Adrenal gland (tissue), 12 donors: Measurements from ENCODE around the gene WDFY4. TPM values are rescaled to one million over a fixed set of nuclear protein-coding genes. Genes with fewer than 3 reads are reported as not detected.

Experiments
- DNase-seq, 7 donors: peaks; one replicate each; pipeline ENCODE4 v3.0.0-alpha.2; 2019 to 2020
- H3K27ac ChIP-seq, 5 donors: fragments of 200-600 bp; sonication (generic) in 4 of 5; 1 replicate in 3 of 5; 2 replicates in 2 of 5; pipeline versions ENCODE4 v1.5.1 to v1.8.0; 2016 to 2020; ENCODE audit warnings: mild to moderate bottlenecking in 1 of 5
- H3K27me3 ChIP-seq: fragments of 200-600 bp; 2 replicates; pipeline ENCODE4 v1.8.0; 2021
- H3K36me3 ChIP-seq, 2 donors: fragments of 200-600 bp; replicated peaks in 1 of 2; 1 replicate in 1 of 2; 2 replicates in 1 of 2; pipeline versions ENCODE4 v1.5.1 to v1.8.0; 2018 to 2022
- H3K4me1 ChIP-seq, 2 donors: fragments of 200-600 bp; replicated peaks in 1 of 2; 1 replicate in 1 of 2; 2 replicates in 1 of 2; pipeline versions ENCODE4 v1.5.1 to v1.8.0; 2018 to 2021
- H3K4me3 ChIP-seq, 4 donors: fragments of 200-600 bp; sonication (generic) in 3 of 4; one replicate each; pipeline ENCODE4 v1.5.1; 2016 to 2018
- H3K9me3 ChIP-seq, 3 donors: fragments of 200-600 bp; sonication (generic) in 1 of 3; replicated peaks in 1 of 3; 1 replicate in 2 of 3; 2 replicates in 1 of 3; pipeline versions ENCODE4 v1.5.1 to v1.8.0; 2016 to 2021
- CTCF ChIP-seq, 6 experiments: fragments of 450-650 bp in 4 of 6; fragments of 200-600 bp in 2 of 6; sonication (generic) in 1 of 6; IDR thresholded peaks; 1 replicate in 5 of 6; 2 replicates in 1 of 6; pipeline versions ENCODE4 v1.5.1 to v1.8.0; 2016 to 2021; ENCODE audit warnings: antibody characterized with exemption in 6 of 6, mild to moderate bottlenecking in 2 of 6, moderate library complexity in 1 of 6
- POLR2A ChIP-seq, 2 donors: fragments of 450-650 bp; IDR thresholded peaks; one replicate each; pipeline ENCODE4 v1.6.1; 2017; ENCODE audit warnings: antibody characterized with exemption in 2 of 2, mild to moderate bottlenecking in 2 of 2, moderate library complexity in 1 of 2
- WGBS, 4 donors: extraction: QIAGEN DNeasy Blood & Tissue Kit in 2 of 4; methylation state at CpG; one replicate each; pipeline versions ENCODE4 v1.1.5 to v1.1.7; 2013 to 2017; 5-methylcytosine and 5-hydroxymethylcytosine counted together
- intact Hi-C, 2 donors: fragments of 100-400 bp; cut with DNase I; formaldehyde crosslinking; loops; one replicate each; pipeline versions ENCODE4 v1.14.1 to v1.15.0; 2022 to 2023
- polyA plus RNA-seq, 3 donors: library from polyadenylated mRNA; stranded (reverse); fragments of 200-250 nt in 2 of 3; fragments of 350-450 nt in 1 of 3; fragmentation: Illumina TruSeq in 1 of 3; extraction: RNeasy Lipid Tissue Mini Kit (QIAGEN cat#74804) in 1 of 3; gene quantifications; one replicate each; pipeline ENCODE4 v1.2.3, GENCODE V29; 2013 to 2014
- total RNA-seq, 9 donors: library from RNA; depleted of rRNA in 4 of 9; stranded (reverse); fragments of >200 nt in 4 of 9; fragments of 120-200 nt in 1 of 9; fragmentation: NEBNext Ultra II Directional in 1 of 9; extraction: Animal tissue kit (Norgen Biotek cat#: 25700) in 1 of 9; gene quantifications; one replicate each; pipeline versions ENCODE4 v1.1.0 to v1.2.4, GENCODE V29; 2013 to 2023
- donor health status: healthy with polysubstance abuse.
- donor health status: Bipolar disorder and iron deficiency.
- donor health status: DM: yes; HTN: yes; CAD: no.
- donor health status: DM: no; HTN: no; CAD: no.
- donor health status: DM: no; HTN: no; CAD: no.
- donor health status: DM: yes; HTN: yes; CAD: no.

The WDFY4 gene
- total and polyA plus RNA-seq, 12 donors = 0.61 to 9.9 (median 5.7) TPM

- no peaks in the 10 kb centered on the region for H3K9me3 ChIP-seq
- H3K27me3 ChIP-seq = no peaks in the 10 kb centered on the region
- H3K4me1 ChIP-seq = no peaks in the 10 kb centered on the region
- intact Hi-C loops = no loop called here
- DNase-seq = no peak
- H3K36me3 ChIP-seq = no peaks in the 10 kb centered on the region
- TF ChIP-seq POLR2A (IDR thresholded peaks at IDR 0.05) = no peak
- TF ChIP-seq CTCF (IDR thresholded peaks at IDR 0.05) = no peak
- no peak overlapping the region for H3K4me3 ChIP-seq
- 47 to 64% (median 61%) methylated on average over 3 of the region's 3 CpGs for WGBS, 4 donors
- no peak overlapping the region for H3K27ac ChIP-seq
Measured at GRCh38 chr10:48729941-48730457, 45.3 kb downstream of the WDFY4 start.

DNA sequence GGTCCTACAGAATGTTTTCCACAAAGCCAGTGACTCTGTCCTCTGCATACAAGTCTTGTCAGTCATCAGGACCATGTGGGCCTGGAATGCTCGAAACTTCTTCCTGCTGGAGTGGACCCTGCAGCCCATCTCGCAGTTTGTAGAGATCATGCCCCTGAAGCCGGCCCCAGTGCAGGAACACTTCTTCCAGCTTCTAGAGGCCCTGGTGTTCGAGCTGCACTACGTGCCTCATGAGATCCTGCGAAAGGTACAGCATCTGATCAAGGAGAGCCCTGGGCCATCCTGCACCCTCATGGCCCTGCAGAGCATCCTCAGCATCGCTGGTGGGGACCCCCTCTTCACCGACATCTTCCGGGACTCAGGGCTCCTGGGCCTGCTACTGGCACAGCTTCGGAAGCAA lies 46.5 kb downstream of the WDFY4 start:
- H3K27ac ChIP-seq = no peak overlapping the region
- H3K4me3 ChIP-seq = no peak overlapping the region
- no peaks in the 10 kb centered on the region for H3K4me1 ChIP-seq
- 85 to 94% (median 90%) methylated on average over 5 to 10 of the region's 10 CpGs for WGBS, 4 donors
- intact Hi-C loops = no loop called here
- no peaks in the 10 kb centered on the region for H3K27me3 ChIP-seq
- TF ChIP-seq POLR2A (IDR thresholded peaks at IDR 0.05) = no peak
- no peak for TF ChIP-seq CTCF (IDR thresholded peaks at IDR 0.05)
- H3K36me3 ChIP-seq = no peaks in the 10 kb centered on the region
- no peak for DNase-seq
- no peaks in the 10 kb centered on the region for H3K9me3 ChIP-seq

DNA sequence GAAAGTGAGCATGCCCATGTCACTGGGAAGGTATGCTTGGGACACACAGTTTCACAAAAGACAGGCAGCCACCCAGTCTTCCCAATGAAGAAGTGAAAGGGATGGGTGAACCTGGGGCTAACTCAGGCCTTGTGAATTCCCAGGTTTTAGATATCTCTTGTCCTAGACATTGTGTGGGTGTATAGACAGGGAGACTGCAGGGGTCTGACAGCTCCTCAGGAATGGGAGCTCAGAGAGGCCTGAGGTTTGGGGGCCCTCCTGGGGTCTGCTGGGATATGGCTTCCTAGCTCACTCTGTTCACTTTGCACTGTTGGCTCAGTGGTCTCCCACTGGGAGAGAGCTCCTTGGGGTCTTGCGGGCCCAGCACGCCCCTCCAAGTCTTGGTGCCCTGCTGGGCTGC lies 47.0 kb downstream of the WDFY4 start:
- no peak for DNase-seq
- 89 to 100% (median 96%) methylated on average over 1 to 2 of the region's 2 CpGs; no CpG with 5 or more reads in 1 of the 4 donors for whole genome bisulfite sequencing, 4 donors
- H3K4me3 ChIP-seq = no peak overlapping the region
- no peaks in the 10 kb centered on the region for H3K27me3 ChIP-seq
- no peaks in the 10 kb centered on the region for H3K36me3 ChIP-seq
- TF ChIP-seq POLR2A (IDR thresholded peaks at IDR 0.05) = no peak
- no peak for TF ChIP-seq CTCF (IDR thresholded peaks at IDR 0.05)
- H3K27ac ChIP-seq = no peak overlapping the region
- intact Hi-C loops = no loop called here
- no peaks in the 10 kb centered on the region for H3K9me3 ChIP-seq
- H3K4me1 ChIP-seq = no peaks in the 10 kb centered on the region

DNA sequence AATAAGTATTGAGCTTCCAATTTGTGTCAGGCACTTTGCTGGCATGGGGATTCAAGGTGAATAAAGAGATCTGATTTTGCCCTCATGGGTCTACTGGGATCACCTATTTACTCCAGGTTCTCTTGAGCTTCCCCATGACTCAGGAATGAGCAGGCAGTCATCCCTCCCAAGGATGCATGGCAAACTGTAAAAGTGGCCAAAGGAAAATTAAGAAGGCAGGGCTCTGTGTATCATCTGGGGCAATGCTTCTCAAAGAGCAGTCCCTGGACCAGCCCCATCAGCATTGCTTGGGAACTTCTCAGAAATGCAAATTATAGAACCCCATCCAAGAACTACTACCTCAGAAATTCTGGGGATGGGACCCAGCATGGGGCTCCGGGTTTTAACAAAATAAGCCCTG lies 48.7 kb downstream of the WDFY4 start:
- 61 to 69% (median 68%) methylated on average over 1 of the region's 1 CpG for WGBS, 4 donors
- Histone ChIP-seq H3K4me1 (no peaks in the 10 kb centered on the region), H3K9me3 (no peaks in the 10 kb centered on the region), H3K27me3 (no peaks in the 10 kb centered on the region), H3K27ac (no peak overlapping the region), H3K36me3 (no peaks in the 10 kb centered on the region), H3K4me3 (no peak overlapping the region)
- TF ChIP-seq POLR2A (IDR thresholded peaks at IDR 0.05) (no peak), CTCF (IDR thresholded peaks at IDR 0.05) (no peak)
- no peak for DNase-seq
- intact Hi-C loops = no loop called here
